MM.1S (cell line): ENCODE results near the gene KIF16B.

Experiments used
- DNase-seq: peaks from one replicate; pipeline ENCODE4 v3.0.0-alpha.2; 2015
- H2AFZ ChIP-seq: fragments of 300-600 bp; sonication (generic); 2 replicates; pipeline ENCODE4 v1.6.0; 2016; ENCODE audit warnings: antibody characterized with exemption, low read length
- H3F3A ChIP-seq: fragments of 300-600 bp; sonication (generic); 2 replicates; pipeline ENCODE4 v1.6.1; 2016; ENCODE audit warnings: mild to moderate bottlenecking, antibody characterized with exemption, low read length, moderate library complexity, mixed read lengths; ENCODE audit not compliant: insufficient read depth
- H3K27ac ChIP-seq: fragments of 300-600 bp; sonication (generic); 2 replicates; pipeline ENCODE4 v1.5.1; 2016; ENCODE audit warnings: mild to moderate bottlenecking, low read length
- H3K27me3 ChIP-seq: fragments of 300-600 bp; sonication (generic); replicated peaks from 2 replicates; pipeline ENCODE4 v1.6.0; 2016; ENCODE audit warnings: low read length; ENCODE audit not compliant: insufficient read depth
- H3K36me3 ChIP-seq: fragments of 300-600 bp; sonication (generic); replicated peaks from 2 replicates; pipeline ENCODE4 v1.6.1; 2016; ENCODE audit warnings: mild to moderate bottlenecking, low read length, mixed read lengths; ENCODE audit not compliant: insufficient read depth
- H3K4me1 ChIP-seq: fragments of 300-600 bp; sonication (generic); 2 replicates; pipeline ENCODE4 v1.6.1; 2016; ENCODE audit warnings: low read length, mixed read lengths
- H3K4me2 ChIP-seq: fragments of 300-600 bp; sonication (generic); 2 replicates; pipeline ENCODE4 v1.6.0; 2016; ENCODE audit warnings: low read depth, low read length
- H3K4me3 ChIP-seq: fragments of 300-600 bp; sonication (generic); 2 replicates; pipeline ENCODE4 v1.5.1; 2016; ENCODE audit warnings: low read length, mixed read lengths
- H3K79me2 ChIP-seq: fragments of 300-600 bp; sonication (generic); 2 replicates; pipeline ENCODE4 v1.6.1; 2016; ENCODE audit warnings: mixed run types, low read length, mixed read lengths
- H3K9ac ChIP-seq: fragments of 300-600 bp; sonication (generic); 2 replicates; pipeline ENCODE4 v1.6.1; 2016; ENCODE audit warnings: low read length, mixed read lengths
- H3K9me2 ChIP-seq: fragments of 300-600 bp; sonication (generic); replicated peaks from 2 replicates; pipeline ENCODE4 v1.6.1; 2016; ENCODE audit warnings: mild to moderate bottlenecking, low read length, mixed read lengths; ENCODE audit not compliant: insufficient read depth
- H3K9me3 ChIP-seq: fragments of 300-600 bp; sonication (generic); replicated peaks from 2 replicates; pipeline ENCODE4 v1.6.1; 2016; ENCODE audit warnings: mild to moderate bottlenecking, low read length, mixed read lengths; ENCODE audit not compliant: insufficient read depth
- H4K20me1 ChIP-seq: fragments of 300-600 bp; sonication (generic); 2 replicates; pipeline ENCODE4 v1.6.1; 2016; ENCODE audit warnings: mild to moderate bottlenecking, low read length, moderate library complexity, mixed read lengths; ENCODE audit not compliant: insufficient read depth
- EZH2 ChIP-seq: fragments of 300-600 bp; sonication (generic); optimal IDR thresholded peaks from 2 replicates; pipeline ENCODE3; 2017; ENCODE audit warnings: low read depth, mild to moderate bottlenecking, antibody characterized with exemption, low read length, mixed read lengths
- EZH2phosphoT487 ChIP-seq: fragments of 300-600 bp; sonication (generic); IDR thresholded peaks from 2 replicates; pipeline ENCODE4 v1.6.1; 2018; ENCODE audit warnings: antibody characterized with exemption, low read length
- TF ChIP-seq, protein P1 (sequence below): fragments of 300-600 bp; sonication (generic); IDR thresholded peaks from 2 replicates; pipeline ENCODE4 v1.5.1; 2016; ENCODE audit warnings: antibody characterized with exemption, low read length, mixed read lengths

The KIF16B gene

DNA sequence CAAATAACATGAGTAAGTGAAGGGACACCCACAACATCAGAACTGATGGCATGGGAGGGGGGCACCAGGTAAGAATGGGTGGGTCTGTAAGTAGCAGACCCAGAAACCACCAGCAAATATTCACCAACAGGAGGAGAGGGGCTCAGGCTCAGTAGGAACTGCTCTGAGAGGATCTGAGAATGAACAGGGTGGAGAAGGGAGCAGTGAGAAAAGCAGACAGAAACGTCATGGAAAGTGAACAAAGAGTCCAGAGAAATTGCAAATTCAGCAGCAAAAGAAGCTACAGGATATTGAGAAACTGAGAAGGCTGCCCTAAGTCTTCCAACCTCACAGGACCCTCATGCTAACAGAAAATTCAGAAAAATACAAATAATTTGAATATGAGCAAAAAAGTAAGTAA, 121.3 kb downstream of the KIF16B start:
- Histone ChIP-seq H3K4me3 (no peak overlapping the region), H3K79me2 (no peaks in the 10 kb centered on the region), H3K4me2 (no peak overlapping the region), H3K9ac (no peak overlapping the region), H3K36me3 (no peaks in the 10 kb centered on the region), H3F3A (no peaks in the 10 kb centered on the region), H4K20me1 (no peaks in the 10 kb centered on the region), H3K27me3 (no peaks in the 10 kb centered on the region), H3K9me2 (no peaks in the 10 kb centered on the region), H3K9me3 (no peaks in the 10 kb centered on the region), H3K4me1 (no peaks in the 10 kb centered on the region), H3K27ac (no peak overlapping the region), H2AFZ (no peak overlapping the region)
- TF ChIP-seq, protein P1, sequence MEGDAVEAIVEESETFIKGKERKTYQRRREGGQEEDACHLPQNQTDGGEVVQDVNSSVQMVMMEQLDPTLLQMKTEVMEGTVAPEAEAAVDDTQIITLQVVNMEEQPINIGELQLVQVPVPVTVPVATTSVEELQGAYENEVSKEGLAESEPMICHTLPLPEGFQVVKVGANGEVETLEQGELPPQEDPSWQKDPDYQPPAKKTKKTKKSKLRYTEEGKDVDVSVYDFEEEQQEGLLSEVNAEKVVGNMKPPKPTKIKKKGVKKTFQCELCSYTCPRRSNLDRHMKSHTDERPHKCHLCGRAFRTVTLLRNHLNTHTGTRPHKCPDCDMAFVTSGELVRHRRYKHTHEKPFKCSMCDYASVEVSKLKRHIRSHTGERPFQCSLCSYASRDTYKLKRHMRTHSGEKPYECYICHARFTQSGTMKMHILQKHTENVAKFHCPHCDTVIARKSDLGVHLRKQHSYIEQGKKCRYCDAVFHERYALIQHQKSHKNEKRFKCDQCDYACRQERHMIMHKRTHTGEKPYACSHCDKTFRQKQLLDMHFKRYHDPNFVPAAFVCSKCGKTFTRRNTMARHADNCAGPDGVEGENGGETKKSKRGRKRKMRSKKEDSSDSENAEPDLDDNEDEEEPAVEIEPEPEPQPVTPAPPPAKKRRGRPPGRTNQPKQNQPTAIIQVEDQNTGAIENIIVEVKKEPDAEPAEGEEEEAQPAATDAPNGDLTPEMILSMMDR: no peak
- no peak for TF ChIP-seq EZH2phosphoT487
- no peak for TF ChIP-seq EZH2
- no peak for DNase-seq

DNA sequence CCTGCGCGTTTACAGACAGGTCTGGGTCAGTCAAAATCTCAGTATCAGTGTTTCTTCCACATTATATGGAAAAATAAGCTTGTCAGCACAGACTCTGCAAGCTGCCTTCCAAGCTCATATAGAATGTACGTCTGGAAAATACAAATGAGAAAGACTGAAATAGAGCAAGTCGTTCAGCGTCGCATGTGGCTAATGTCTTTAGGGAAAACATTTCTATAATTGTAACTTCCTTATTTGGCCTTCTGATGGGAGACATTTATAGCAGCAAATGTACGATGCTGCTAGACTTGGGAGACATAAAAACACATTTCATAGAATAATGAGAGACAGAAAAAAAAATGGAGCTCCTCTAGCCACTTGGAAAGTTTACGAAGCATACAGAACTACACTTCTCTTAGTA, 122.2 kb downstream of the KIF16B start:
- no peaks in the 10 kb centered on the region for H3K9me3 ChIP-seq
- no peak overlapping the region for H3K4me3 ChIP-seq
- no peaks in the 10 kb centered on the region for H4K20me1 ChIP-seq
- no peaks in the 10 kb centered on the region for H3F3A ChIP-seq
- no peaks in the 10 kb centered on the region for H3K27me3 ChIP-seq
- no peak overlapping the region for H2AFZ ChIP-seq
- no peaks in the 10 kb centered on the region for H3K9me2 ChIP-seq
- no peaks in the 10 kb centered on the region for H3K79me2 ChIP-seq
- H3K36me3 ChIP-seq: no peaks in the 10 kb centered on the region
- no peak overlapping the region for H3K9ac ChIP-seq
- TF ChIP-seq, protein P1: no peak
- no peak for TF ChIP-seq EZH2
- no peak for TF ChIP-seq EZH2phosphoT487
- no peak overlapping the region for H3K4me2 ChIP-seq
- no peak overlapping the region for H3K27ac ChIP-seq
- no peak for DNase-seq
- no peaks in the 10 kb centered on the region for H3K4me1 ChIP-seq

DNA sequence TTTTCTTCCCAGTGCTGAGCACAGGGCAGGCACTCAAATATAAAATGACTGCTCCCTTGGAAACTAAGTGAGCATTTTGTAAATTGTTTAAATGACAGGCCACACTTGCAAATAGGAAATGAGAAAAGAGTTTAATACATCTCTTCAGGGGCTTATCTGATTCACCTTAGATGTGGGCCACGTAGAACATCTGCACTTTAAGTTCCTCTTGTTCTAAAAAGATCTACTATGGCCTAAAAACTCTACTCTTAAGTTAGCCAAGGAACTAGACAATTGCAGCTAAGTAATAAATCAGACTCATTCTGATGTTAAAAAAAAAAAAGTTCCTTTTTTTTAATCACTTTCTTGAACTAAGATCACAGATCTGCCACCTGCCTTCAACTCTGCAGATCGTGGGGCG, 126.3 kb downstream of the KIF16B start:
- Histone ChIP-seq H3K27me3 (no peaks in the 10 kb centered on the region), H3K4me1 (no peaks in the 10 kb centered on the region), H3K9me3 (no peaks in the 10 kb centered on the region), H3K9me2 (no peaks in the 10 kb centered on the region), H3K79me2 (no peaks in the 10 kb centered on the region), H2AFZ (no peak overlapping the region), H3K9ac (no peak overlapping the region), H3F3A (no peaks in the 10 kb centered on the region), H4K20me1 (no peaks in the 10 kb centered on the region), H3K27ac (no peak overlapping the region), H3K4me3 (no peak overlapping the region), H3K36me3 (no peaks in the 10 kb centered on the region), H3K4me2 (no peak overlapping the region)
- no peak for DNase-seq
- TF ChIP-seq, protein P1: no peak
- no peak for TF ChIP-seq EZH2phosphoT487

GRCh38 chr20:16446246-16446645, 127.0 kb downstream of the KIF16B start:
- Histone ChIP-seq H3F3A (no peaks in the 10 kb centered on the region), H3K79me2 (no peaks in the 10 kb centered on the region), H3K9ac (no peak overlapping the region), H2AFZ (no peak overlapping the region), H3K9me3 (no peaks in the 10 kb centered on the region), H3K4me3 (no peak overlapping the region), H3K4me2 (no peak overlapping the region), H3K27me3 (no peaks in the 10 kb centered on the region), H3K27ac (no peak overlapping the region), H3K36me3 (no peaks in the 10 kb centered on the region), H3K9me2 (no peaks in the 10 kb centered on the region), H4K20me1 (no peaks in the 10 kb centered on the region), H3K4me1 (no peaks in the 10 kb centered on the region)
- TF ChIP-seq, protein P1: no peak
- TF ChIP-seq EZH2 (no peak), EZH2phosphoT487 (no peak)
- no peak for DNase-seq
